OCI-LY1 (cell line): Measurements from ENCODE around the gene SPIRE2.
"Not testable (repeated sequence)": the region's sequence is repeated elsewhere in the genome, so short reads cannot be mapped to it uniquely, and the experiment has no call there.

Source experiments
- H2AFZ ChIP-seq: fragments of 200-600 bp; sonication (generic), shearing (Covaris generic); 2 replicates; pipeline ENCODE4 v1.6.0; 2014; ENCODE audit warnings: antibody characterized with exemption, mild to moderate bottlenecking, low read length
- H3F3A ChIP-seq: fragments of 200-600 bp; sonication (generic), shearing (Covaris generic); 2 replicates; pipeline ENCODE4 v1.6.0; 2014; ENCODE audit warnings: mild to moderate bottlenecking, antibody characterized with exemption, low read length, moderate library complexity; ENCODE audit not compliant: insufficient read depth
- H3K27ac ChIP-seq: fragments of 200-600 bp; sonication (generic); 2 replicates; pipeline ENCODE4 v1.5.1; 2014; ENCODE audit warnings: low read length, mixed run types, mild to moderate bottlenecking, low read depth; ENCODE audit not compliant: poor library complexity, severe bottlenecking
- H3K27me3 ChIP-seq: fragments of 200-600 bp; sonication (generic); 2 replicates; pipeline ENCODE4 v1.6.0; 2014; ENCODE audit warnings: antibody characterized with exemption, mild to moderate bottlenecking, low read length, moderate library complexity; ENCODE audit not compliant: insufficient read depth
- H3K36me3 ChIP-seq: fragments of 200-600 bp; sonication (generic); 2 replicates; pipeline ENCODE4 v1.6.1; 2014; ENCODE audit warnings: mild to moderate bottlenecking, antibody characterized with exemption, low read length, moderate library complexity, mixed read lengths; ENCODE audit not compliant: insufficient read depth
- H3K4me1 ChIP-seq: fragments of 200-600 bp; sonication (generic); 2 replicates; pipeline ENCODE4 v1.5.1; 2014; ENCODE audit warnings: mild to moderate bottlenecking, low read length, moderate library complexity; ENCODE audit not compliant: insufficient read depth, severe bottlenecking
- H3K4me2 ChIP-seq: fragments of 200-600 bp; sonication (generic), shearing (Covaris generic); 2 replicates; pipeline ENCODE4 v1.6.1; 2014; ENCODE audit warnings: low read length
- H3K4me3 ChIP-seq: fragments of 200-600 bp; sonication (generic); 2 replicates; pipeline ENCODE4 v1.5.1; 2014; ENCODE audit warnings: low read length, low read depth, mild to moderate bottlenecking, mixed read lengths; ENCODE audit not compliant: poor library complexity, severe bottlenecking
- H3K79me2 ChIP-seq: fragments of 200-600 bp; shearing (Covaris generic); 2 replicates; pipeline ENCODE4 v1.6.1; 2016; ENCODE audit warnings: mixed run types, low read length, mixed read lengths; ENCODE audit not compliant: insufficient read depth
- H3K9ac ChIP-seq: fragments of 200-600 bp; sonication (generic), shearing (Covaris generic); 2 replicates; pipeline ENCODE4 v1.6.1; 2014; ENCODE audit warnings: mild to moderate bottlenecking, low read length, mixed read lengths
- H3K9me2 ChIP-seq: fragments of 200-600 bp; sonication (generic), shearing (Covaris generic); 2 replicates; pipeline ENCODE4 v1.6.1; 2014; ENCODE audit warnings: low read depth, mild to moderate bottlenecking, low read length, mixed read lengths
- H3K9me3 ChIP-seq: fragments of 200-600 bp; shearing (Covaris generic); 2 replicates; pipeline ENCODE4 v1.6.1; 2014; ENCODE audit warnings: low read length, mixed read lengths
- H4K20me1 ChIP-seq: fragments of 200-600 bp; sonication (generic), shearing (Covaris generic); 2 replicates; pipeline ENCODE4 v1.6.0; 2016; ENCODE audit warnings: mild to moderate bottlenecking, low read length; ENCODE audit not compliant: insufficient read depth
- CTCF ChIP-seq: fragments of 200-600 bp; sonication (generic), shearing (Covaris generic); IDR thresholded peaks from 2 replicates; pipeline ENCODE4 v1.5.1; 2017; ENCODE audit warnings: mild to moderate bottlenecking, antibody characterized with exemption, low read length, moderate library complexity, mixed read lengths
- EZH2 ChIP-seq: fragments of 200-600 bp; sonication (generic), shearing (Covaris generic); IDR thresholded peaks from 2 replicates; pipeline ENCODE4 v1.8.0; 2017; ENCODE audit warnings: borderline replicate concordance, mixed run types, mild to moderate bottlenecking, antibody characterized with exemption, low read length, moderate library complexity, mixed read lengths

The SPIRE2 gene

GRCh38 chr16:89821438-89822187 is 6.7 kb upstream of the SPIRE2 start:
- H3K27ac ChIP-seq, result no peak overlapping the region
- H3K27me3 ChIP-seq, result no peaks in the 10 kb centered on the region; the same call in 1 of the 2 replicates
- H3K4me3 ChIP-seq, result no peak overlapping the region
- peaks cover 16% of the 10 kb centered on the region for H3K4me1 ChIP-seq
- H2AFZ ChIP-seq, result no peak overlapping the region
- no peaks in the 10 kb centered on the region for H4K20me1 ChIP-seq
- H3K9me2 ChIP-seq, result no peaks in the 10 kb centered on the region
- H3F3A ChIP-seq, result no peaks in the 10 kb centered on the region
- no peak overlapping the region for H3K4me2 ChIP-seq
- no peaks in the 10 kb centered on the region for H3K9me3 ChIP-seq
- no peaks in the 10 kb centered on the region for H3K36me3 ChIP-seq
- H3K9ac ChIP-seq, result no peak overlapping the region
- no peaks in the 10 kb centered on the region for H3K79me2 ChIP-seq
- TF ChIP-seq CTCF, result no peak
- TF ChIP-seq EZH2, result no peak

GRCh38 chr16:89822188-89823086 is 5.8 kb upstream of the SPIRE2 start:
- Histone ChIP-seq H3F3A (no peaks in the 10 kb centered on the region), H3K27me3 (no peaks in the 10 kb centered on the region; the same call in 1 of the 2 replicates), H3K4me3 (no peak overlapping the region), H2AFZ (no peak overlapping the region), H3K4me2 (no peak overlapping the region), H3K79me2 (no peaks in the 10 kb centered on the region), H3K9me3 (no peaks in the 10 kb centered on the region), H3K9me2 (no peaks in the 10 kb centered on the region), H3K27ac (no peak overlapping the region), H3K36me3 (no peaks in the 10 kb centered on the region), H3K4me1 (peaks cover 13% of the 10 kb centered on the region), H3K9ac (no peak overlapping the region), H4K20me1 (no peaks in the 10 kb centered on the region)
- TF ChIP-seq CTCF, result no peak
- TF ChIP-seq EZH2, result no peak

- no peaks in the 10 kb centered on the region for H3K9me2 ChIP-seq
- H2AFZ ChIP-seq, result no peak overlapping the region
- H4K20me1 ChIP-seq, result no peaks in the 10 kb centered on the region
- no peak overlapping the region for H3K4me2 ChIP-seq
- no peak overlapping the region for H3K9ac ChIP-seq
- H3K4me1 ChIP-seq, result peaks cover 11% of the 10 kb centered on the region
- no peaks in the 10 kb centered on the region; the same call in 1 of the 2 replicates for H3K27me3 ChIP-seq
- H3K27ac ChIP-seq, result no peak overlapping the region
- no peaks in the 10 kb centered on the region for H3K9me3 ChIP-seq
- H3K79me2 ChIP-seq, result no peaks in the 10 kb centered on the region
- no peaks in the 10 kb centered on the region for H3K36me3 ChIP-seq
- H3F3A ChIP-seq, result no peaks in the 10 kb centered on the region
- no peak overlapping the region for H3K4me3 ChIP-seq
- TF ChIP-seq CTCF, result no peak
- no peak for TF ChIP-seq EZH2
Observed at GRCh38 chr16:89823087-89823823, 5.0 kb upstream of the SPIRE2 start.

- not testable (repeated sequence) for H3K79me2 ChIP-seq, H4K20me1 ChIP-seq, H3K4me3 ChIP-seq, H2AFZ ChIP-seq, H3K9ac ChIP-seq, H3K4me2 ChIP-seq, H3K9me3 ChIP-seq, H3K27me3 ChIP-seq, H3F3A ChIP-seq, H3K36me3 ChIP-seq, H3K27ac ChIP-seq, H3K9me2 ChIP-seq
- peaks cover 11% of the 10 kb centered on the region for H3K4me1 ChIP-seq
Observed at GRCh38 chr16:89823824-89824148, 4.5 kb upstream of the SPIRE2 start.
